Breast epithelium (tissue), 3 donors: ENCODE data around the gene DNMT3A.

Source experiments
- CTCF ChIP-seq, 3 donors: fragments of 450-650 bp; IDR thresholded peaks; one replicate each; pipeline ENCODE4 v1.5.1; 2016 to 2017; ENCODE audit warnings: antibody characterized with exemption in 3 of 3, mild to moderate bottlenecking in 3 of 3, moderate library complexity in 3 of 3
- POLR2A ChIP-seq: fragments of 450-650 bp; IDR thresholded peaks from one replicate; pipeline ENCODE4 v1.6.1; 2016; ENCODE audit warnings: antibody characterized with exemption, mild to moderate bottlenecking, moderate library complexity

DNA sequence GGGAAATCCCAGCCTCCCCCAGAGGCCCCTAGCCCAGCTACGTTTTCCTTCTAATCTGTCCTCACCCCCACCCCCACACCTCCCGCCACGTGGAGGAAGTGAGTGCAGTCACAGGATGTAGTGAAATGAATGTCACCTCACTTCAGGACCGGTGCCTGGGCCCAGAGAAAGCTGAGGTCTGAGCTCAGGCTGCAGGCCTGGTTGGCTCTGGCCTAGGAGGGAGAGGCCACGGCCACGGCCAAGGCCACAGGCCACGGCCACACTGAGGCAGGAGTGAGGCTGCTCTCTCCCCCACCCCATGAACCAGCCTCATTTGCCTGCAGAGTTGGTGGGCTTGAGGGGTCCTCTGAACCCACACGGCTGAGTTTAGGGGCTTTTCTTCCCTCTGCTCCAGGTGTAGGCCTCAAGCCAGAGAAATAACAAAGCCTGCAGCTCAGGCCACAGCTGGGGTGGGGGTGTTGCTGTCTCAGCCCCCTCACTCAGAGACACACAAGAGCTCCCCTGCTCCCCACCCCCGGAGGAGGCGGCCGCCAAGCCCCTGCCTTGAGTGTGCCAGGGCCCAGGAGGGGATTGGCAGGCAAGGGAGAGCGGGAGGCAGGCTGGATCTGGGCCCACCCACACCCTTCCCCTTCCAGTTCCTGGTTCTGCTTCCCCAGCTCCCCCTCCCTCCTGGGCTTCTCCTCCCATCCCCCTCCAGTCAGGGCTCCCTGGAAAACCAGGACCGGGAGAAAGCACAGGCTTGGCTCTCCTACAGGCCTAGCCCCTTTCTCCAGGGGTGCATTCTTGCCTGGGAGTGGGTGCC is 27.0 kb downstream of the DNMT3A start:
- no peak for TF ChIP-seq POLR2A
- no peak for TF ChIP-seq CTCF (IDR thresholded peaks at IDR 0.05)
